Measurements from ENCODE around the gene SNED1.

The SNED1 gene

DNA sequence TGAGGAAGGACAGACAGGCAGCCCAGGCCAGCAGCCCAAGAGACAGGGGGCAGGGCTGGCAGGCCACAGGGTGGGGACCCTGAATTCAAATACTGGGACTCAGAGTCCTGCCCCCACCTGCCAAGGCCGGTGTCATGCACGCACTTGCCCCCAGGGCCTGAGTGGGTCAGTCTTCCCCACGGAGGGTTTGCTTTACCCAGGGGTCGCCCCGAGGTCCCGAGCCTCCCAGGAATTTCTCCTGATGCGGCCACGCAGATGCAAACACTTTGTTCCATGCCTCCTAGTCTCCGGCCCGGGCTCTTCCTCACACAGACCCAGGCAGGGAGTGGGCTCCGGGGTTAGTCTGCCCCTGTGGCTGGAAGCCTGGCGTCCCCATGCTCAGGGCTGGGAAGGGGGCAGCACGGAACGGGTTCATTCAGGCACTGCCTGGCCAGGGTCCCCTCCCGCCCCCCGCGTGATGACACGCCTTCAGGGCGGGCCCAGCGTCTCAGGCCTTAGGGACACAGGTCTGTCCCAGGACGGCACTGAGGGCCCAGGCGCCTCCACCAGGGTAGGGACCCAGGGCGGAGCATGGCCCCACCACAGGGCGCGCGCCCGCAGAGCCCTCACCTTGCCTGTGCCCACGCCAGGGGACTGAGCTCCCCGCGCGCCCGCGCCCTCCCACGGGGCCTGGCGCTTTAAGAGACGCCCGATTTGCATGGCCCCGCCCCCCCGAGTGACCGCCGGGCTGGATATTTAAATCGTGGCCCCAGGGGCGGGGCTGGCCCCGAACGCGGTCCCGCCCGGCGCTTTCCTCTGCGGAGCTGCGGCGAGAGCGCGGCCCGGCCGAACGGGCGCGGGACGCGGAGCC is at the start of gene SNED1:
TSS of gene SNED1 (plus strand) at position 763 of the 850 bp plus-strand sequence. CDS start 220 bp downstream, outside the sequence.
- peak; percentile 87 for DNase-seq

GRCh38 chr2:240948905-240949790 is 49.3 kb upstream of the SNED1 start:
- DNase-seq: no peak

- no peak for DNase-seq
Observed at GRCh38 chr2:240949791-240950705, 48.4 kb upstream of the SNED1 start.

- DNase-seq: no peak
Observed at GRCh38 chr2:240951045-240951594, 47.3 kb upstream of the SNED1 start.

- DNase-seq: no peak
Observed at GRCh38 chr2:240952496-240953246, 45.7 kb upstream of the SNED1 start.

DNA sequence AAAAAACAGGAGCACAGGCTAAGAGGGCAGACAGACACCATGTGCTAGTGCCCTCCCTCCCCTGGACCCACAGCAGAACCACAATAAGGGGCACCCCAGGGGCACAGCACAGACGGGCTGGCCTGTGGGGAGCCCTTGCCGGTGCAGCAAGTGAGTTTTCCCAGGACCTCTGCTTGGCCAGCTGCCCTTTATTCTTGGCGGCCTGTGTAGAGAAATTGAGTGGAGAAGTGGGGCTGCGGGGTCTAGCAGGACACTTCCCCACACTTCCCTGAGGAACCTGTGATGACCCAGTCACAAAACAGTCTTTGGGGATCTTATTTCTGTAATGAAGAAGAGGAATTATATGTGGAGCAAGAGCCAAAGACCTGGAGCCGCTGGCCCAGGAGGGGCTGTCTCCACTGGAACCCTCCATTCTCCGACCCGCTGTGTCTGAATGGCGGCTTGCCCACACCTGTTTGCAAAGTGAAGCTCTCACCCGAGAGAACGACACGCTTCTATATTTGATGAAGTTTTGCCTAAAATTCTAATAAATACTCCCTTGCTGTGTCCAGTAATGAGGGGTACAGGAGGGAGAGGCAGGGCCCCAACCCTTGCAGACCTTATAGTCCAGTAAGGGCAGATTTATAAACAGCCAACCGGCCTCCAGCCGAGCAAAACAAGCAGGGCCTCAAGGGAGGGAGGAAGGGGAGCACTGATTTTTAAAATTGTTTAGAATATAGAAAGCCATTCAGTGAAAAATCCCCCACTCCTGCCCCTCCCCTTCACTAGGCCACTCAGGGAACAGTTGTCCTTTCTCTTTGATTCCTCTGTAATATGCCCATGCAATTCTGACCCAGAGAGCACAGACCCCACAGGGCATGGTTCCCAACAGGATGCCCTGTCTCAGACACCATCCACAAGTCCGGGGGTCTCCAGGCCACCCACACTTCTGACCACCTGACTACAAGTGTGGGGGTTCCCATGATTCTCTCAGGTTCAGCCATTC is 44.7 kb upstream of the SNED1 start:
- no peak for DNase-seq

DNA sequence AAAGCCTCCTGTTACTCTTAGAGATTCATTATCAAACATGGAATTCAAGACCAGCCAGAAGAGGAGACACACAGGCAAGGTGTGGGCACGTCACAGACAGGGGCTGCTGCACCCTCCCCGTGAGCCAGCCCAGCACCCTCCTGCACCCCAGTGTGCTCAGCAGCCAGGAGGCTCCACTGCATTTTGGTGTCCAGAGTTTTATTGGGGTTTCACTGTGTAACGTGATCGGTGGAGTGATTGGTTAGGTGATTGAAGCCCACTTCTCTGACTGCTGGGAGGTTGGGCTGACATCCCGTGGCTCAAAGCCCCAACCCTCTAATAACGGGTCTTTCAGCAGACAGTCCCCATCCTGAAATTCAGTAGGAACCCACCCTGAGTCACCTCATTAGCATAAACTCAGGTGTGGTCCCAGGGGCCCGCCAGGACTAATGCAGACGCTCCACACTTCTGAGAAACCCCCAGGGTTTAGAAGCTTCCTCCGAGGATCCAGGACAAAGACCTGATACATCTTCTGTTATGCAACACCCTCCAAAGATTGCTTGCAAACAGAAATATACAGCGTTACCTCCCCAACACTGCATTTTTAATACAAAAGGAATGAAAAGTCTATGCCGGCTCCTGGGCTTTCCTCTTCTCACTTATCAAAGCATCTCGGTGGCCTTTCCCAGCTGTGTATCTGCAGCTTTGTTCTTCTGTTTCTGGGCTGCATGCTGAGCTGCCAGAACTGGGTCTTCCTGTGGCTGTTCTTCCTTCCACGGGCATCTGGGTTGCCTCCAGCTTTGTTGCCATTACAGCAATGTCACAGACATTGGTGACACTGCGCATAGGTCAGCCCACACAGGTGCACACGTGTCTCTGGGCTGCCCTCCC is 43.7 kb upstream of the SNED1 start:
- DNase-seq: no peak

DNA sequence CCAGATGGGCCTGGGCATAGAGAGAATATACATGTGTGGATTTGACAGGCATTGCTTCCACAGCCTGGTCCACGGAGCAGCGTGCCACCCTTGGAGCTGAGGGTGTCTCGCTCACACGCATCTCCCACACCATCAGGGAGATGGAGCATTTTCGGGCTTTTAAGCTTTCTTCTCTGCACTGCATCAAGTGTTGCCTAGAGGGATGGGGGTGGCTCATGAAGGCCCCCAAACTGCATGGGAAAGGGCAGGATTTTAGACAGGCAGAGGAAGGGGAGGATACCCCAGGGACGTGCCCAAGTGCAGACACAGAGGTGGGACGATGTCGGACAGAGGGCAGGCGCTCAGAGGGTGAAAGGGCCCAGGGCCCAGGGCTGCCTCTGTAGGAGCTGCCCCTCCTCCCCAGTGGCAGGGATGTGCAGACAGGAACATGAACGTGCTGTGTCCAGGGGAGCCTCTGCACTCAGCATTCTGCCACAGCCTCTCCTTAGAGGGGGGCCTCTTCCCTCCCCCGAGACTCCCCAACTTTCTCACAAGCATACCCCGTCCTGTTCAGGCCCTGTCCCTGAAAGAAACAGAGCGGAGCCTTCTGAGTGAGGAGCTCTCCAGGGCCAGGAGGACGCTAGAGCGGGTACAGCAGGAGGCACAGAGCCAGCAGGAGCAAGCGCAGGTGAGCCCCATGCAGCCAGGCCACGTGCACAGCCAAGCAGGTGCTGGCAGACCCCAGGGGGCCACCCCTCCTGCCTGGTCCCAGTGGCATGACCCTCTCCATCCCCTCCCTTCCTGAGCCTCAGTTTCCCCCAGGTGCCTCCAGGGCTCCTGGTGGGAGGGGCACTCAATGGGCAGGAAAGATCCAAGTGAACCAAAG is 42.9 kb upstream of the SNED1 start:
- DNase-seq: no peak

- DNase-seq: no peak
Observed at GRCh38 chr2:240956171-240956934, 42.1 kb upstream of the SNED1 start.

DNA sequence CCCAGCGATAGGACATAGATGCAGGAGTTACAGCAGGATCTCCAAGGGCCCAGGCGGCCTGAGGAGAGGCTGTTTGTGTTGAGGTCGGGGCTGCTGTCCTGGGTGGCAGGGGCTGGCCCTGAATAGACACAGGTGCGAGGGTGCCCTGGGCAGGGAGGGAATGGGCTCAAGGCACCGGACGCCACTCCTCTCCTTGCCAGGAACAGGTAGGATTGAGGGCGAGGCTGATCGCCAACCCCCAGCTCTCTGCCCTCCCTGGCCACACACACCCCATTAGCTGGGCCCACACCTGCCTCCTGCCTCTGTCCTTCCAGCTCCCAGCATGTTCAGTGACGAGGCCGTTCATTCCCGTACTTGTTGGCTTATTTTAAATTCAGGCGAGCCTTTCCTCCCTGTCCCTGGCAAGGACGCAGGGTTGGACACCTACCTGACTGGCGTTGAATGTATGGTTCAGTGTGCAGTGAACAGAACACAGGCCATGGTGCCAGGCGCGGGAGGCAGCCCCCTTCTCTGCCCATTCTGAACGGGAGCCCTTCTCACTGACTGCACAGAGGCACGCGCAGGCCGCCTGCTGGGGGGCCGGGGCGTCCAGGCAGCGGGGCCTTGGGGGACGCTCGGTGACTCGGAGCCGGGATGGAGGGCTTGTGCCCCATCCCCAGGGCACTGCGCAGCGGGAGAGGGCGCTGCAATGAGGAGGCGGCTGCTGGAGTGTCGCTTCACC is 41.3 kb upstream of the SNED1 start:
- no peak for DNase-seq

DNA sequence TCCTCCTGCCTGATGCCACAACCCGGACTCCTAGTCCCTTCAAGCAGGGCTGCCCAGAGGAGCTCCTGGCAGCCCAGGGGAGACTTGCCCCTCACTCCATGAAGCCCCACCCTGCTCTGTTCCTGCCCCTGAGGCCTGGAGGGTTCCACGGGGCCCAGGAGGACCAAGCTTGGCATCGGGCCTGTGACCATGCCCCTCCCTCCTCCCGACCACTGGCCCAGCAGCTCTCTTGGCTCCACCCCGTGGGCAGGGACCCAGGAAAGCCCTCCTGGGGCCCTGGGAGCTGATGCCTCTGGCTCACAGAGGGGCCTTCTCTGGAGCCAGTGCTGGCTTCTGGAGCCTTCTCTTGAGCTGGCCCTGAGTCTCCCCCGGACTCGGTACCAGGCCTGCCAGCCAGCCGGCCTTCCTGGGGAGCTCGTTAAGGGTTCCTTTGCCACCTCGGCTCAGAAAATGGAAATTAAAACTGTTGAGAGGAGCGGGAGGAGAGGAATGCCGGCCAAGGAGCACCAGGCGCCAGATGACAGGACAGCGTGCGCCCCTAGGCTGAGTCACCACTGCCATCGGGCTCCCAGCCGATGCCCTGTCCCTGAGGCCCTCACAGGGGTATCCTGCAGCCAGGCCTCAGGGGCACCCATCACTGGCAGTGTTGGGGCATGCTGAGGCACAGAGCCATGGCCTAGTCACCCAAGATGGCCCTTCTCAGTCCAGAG is 40.6 kb upstream of the SNED1 start:
- no peak for DNase-seq

- DNase-seq: no peak
Observed at GRCh38 chr2:240958366-240959213, 39.8 kb upstream of the SNED1 start.

- DNase-seq: no peak
Observed at GRCh38 chr2:240959214-240959940, 39.0 kb upstream of the SNED1 start.

DNA sequence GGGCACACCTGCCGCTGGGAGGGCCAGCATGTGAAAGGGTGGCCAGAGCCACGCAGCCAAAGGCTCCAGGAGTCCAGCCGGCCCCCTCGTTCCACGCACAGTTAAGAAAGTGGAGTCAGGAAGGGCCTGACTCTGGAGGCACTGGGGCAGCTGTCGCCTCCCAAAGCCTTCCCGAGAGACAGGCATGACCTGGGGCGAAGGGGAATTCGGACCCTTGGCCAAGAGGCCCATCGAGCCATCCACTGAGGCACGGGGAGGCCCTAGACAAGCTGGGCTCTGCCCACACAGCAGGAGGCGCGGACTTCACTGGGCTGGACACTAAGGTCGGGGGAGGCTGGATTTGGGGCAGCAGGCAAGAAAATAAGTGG is 38.5 kb upstream of the SNED1 start:
- DNase-seq: no peak
